RCC 7860 (cell line): ENCODE data around the gene STAU1.
A peak's percentile ranks its signal among the peaks of the same experiment; 100 is the strongest.
"Not testable (repeated sequence)": the region's sequence is repeated elsewhere in the genome, so short reads cannot be mapped to it uniquely, and the experiment has no call there.

Source experiments
- DNase-seq: peaks from one replicate; pipeline ENCODE4 v3.0.0-alpha.2; 2015; ENCODE audit warnings: low spot score
- FAIRE-seq: peaks from 2 replicates; lab custom pipeline; 2012; peaks lifted over from hg19 to GRCh38; lab: Jason Lieb, UNC

STAU1 gene

DNA sequence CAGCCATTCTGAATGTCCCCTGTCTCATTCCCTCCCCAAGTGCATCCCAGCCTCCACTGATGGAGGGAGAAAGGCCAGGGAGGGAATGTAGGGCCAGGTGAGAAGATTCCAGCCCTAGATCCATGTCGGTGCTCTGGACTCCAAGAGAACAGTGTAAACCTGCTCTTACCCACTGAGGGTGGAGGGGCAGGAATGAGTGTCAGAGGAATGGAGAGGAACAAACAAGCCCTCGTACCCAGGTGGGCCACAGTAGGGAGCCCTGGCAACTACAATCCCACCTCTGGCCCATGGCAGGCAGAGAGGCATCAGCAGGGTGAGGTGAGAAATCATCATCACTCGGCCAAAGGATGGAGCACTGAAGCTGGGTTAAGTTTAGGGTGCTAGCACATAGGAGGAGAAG lies 54.6 kb downstream of the STAU1 start:
- FAIRE-seq = no peak

GRCh38 chr20:49132995-49133478 lies 55.1 kb downstream of the STAU1 start:
- peak; percentile 72 for DNase-seq
- peak; percentile 81 for FAIRE-seq

More for the DNA sequence above, 54.6 kb downstream of the STAU1 start:
- no peak for DNase-seq

- no peak for FAIRE-seq
Observed at GRCh38 chr20:49123982-49124381, 64.2 kb downstream of the STAU1 start.

DNA sequence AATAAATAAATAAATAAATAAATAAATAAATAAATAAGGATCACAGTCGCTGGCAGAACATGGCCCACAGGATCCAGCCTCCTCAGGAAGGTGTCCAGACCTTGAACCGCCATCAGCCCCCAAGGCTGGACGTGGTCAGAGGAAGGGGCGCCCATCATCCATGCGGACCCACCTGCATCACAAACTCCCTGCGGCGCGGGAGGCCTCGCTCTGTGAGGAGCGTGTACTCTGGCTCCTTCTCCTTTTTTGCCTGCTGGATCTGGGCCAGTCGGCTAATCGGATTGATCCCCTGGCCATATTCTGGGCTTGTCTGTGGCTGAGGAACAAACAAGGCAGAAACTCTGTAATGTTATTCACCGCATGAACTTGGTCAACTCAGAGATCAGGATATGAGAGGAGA lies 65.2 kb downstream of the STAU1 start:
- DNase-seq = no peak
- FAIRE-seq = no peak

More at GRCh38 chr20:49123982-49124381, 64.2 kb downstream of the STAU1 start:
- no peak for DNase-seq

DNA sequence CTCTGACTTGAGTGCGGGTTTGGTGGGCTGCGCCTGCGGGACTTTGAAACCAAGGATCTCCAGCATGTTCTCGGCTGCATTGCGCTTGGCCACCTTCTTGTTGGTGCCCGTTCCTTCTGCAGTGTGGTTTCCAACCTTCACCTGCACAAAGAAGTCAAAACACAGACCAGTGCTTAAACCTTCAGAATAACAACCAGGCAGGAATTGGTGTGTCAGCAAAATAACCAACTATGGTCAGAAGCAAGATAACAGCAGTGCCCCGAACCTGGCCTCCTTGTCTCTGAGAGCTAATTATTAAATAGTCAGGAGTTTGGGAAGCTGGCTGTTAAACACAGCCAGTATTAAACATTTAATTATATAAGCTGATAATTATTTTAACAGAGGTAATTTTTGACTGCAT lies 68.1 kb downstream of the STAU1 start:
- DNase-seq (no peak), FAIRE-seq (no peak)

DNA sequence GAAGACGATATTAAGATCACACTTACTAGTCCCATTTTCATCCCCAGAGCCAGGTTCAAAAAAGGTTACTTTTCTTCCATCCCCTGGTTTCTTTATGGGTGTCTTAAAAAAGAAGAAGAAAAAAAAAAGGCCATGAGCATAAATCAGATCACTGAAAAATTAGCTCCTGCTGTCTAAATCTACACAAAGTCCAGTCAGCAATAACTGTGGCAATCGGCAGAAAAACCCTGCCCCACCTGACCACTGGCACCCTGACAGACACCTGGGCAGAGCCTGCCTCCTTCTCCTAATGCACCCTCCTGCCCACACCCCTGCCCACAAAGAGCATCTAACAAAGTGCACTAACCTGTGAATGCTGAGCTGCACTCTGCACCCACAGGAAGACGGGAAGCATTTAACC lies 69.8 kb downstream of the STAU1 start:
- DNase-seq (no peak), FAIRE-seq (no peak)

GRCh38 chr20:49115564-49115963 lies 72.6 kb downstream of the STAU1 start:
- no peak for FAIRE-seq
- no peak for DNase-seq

GRCh38 chr20:49112596-49113274 lies 75.4 kb downstream of the STAU1 start:
- DNase-seq (no peak), FAIRE-seq (no peak)

GRCh38 chr20:49110767-49111694 lies 77.1 kb downstream of the STAU1 start:
- DNase-seq (no peak), FAIRE-seq (no peak)

GRCh38 chr20:49106328-49106727 lies 81.8 kb downstream of the STAU1 start:
- FAIRE-seq (no peak), DNase-seq (no peak)

DNA sequence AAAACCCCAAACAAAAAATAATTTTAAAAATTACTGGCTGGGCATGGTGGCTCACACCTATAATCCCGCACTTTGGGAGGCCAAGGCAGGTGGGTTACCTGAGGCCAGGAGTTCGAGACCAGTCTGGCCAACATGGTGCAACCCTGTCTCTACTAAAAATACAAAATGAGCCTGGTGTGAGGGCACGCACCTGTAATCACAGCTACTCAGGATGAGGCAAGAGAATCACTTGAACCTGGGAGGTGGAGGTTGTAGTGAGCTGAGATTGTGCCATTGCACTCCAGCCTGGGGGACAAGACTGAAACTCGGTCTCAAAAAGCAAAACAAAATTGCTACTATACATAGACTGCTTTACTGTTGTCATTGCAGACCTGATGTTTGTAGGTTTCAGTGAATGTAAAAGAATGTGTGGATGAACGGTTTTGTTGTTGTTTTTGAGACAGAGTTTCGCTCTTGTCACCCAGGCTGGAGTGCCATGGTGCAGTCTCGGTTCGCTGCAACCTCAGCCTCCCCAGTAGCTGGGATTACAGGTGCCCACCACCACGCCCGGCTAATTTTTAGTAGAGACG lies 83.1 kb downstream of the STAU1 start:
- not testable (repeated sequence) for DNase-seq, FAIRE-seq

DNA sequence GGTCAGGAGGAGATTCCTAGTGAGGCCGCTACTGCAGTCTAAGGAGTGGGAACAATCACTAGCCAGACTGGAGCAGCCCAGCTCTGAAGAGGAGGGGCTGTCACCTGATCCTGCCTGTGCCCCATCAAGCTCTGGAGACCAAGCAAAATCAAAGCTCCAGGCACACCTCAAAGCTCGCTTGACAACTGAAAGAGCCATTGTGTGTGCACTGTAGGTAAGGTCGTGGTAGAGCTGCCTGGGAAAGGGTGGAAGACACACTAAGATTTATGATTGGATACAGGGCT lies 83.8 kb downstream of the STAU1 start:
- DNase-seq (no peak), FAIRE-seq (no peak)

- DNase-seq (no peak), FAIRE-seq (no peak)
Observed at GRCh38 chr20:49103647-49104364, 84.3 kb downstream of the STAU1 start.

DNA sequence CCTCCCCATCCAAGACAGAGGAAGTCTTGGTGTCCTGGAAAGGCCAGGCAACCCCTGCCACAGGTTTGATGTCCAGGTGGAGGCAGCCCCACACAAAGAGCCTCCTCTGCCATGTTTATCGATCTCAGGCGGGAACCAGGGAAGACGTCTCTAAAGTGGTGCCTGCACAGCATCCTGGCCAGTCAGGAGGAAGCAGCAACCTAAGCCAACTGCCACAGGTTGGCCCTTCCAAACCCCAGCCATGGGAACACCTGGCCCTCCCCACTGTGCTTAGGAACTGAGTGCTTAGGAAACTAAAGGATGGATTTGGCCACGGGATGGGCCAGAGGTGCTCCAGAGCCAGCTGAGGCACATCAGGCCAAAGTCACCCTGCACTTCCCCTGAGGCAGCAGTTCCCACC lies 85.1 kb downstream of the STAU1 start:
- no peak for FAIRE-seq

DNA sequence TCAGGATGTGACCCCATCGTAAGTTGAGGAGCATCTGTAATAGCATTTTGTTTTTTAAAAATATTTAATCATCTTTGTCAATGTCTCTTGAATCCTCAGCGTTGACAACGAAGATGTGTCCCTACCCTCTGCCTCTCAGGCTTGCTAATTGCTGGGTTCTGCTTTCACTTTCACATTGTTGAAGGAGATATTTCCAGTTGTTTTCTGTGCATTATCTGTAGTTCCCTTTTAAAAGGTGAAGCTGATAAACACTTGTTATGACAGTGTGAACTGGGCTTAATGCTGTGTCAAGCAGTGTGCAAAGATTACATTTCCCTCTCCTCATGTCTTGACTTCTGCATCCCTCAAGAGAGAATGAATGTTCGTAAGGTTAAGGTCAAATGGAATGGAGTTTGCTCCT lies 87.2 kb downstream of the STAU1 start:
- FAIRE-seq (no peak), DNase-seq (no peak)

More for the DNA sequence above, 85.1 kb downstream of the STAU1 start:
- DNase-seq = no peak

- not testable (repeated sequence) for FAIRE-seq, DNase-seq
Observed at GRCh38 chr20:49100292-49100691, 87.8 kb downstream of the STAU1 start.

- FAIRE-seq (no peak), DNase-seq (no peak)
Observed at GRCh38 chr20:49099011-49099410, 89.1 kb downstream of the STAU1 start.

- DNase-seq (no peak), FAIRE-seq (no peak)
Observed at GRCh38 chr20:49098136-49098535, 90.0 kb downstream of the STAU1 start.

GRCh38 chr20:49097159-49097558 lies 91.0 kb downstream of the STAU1 start:
- FAIRE-seq (no peak), DNase-seq (no peak)

- DNase-seq = no peak
- no peak for FAIRE-seq
Observed at GRCh38 chr20:49096203-49096730, 91.9 kb downstream of the STAU1 start.

GRCh38 chr20:49091762-49092161 lies 96.4 kb downstream of the STAU1 start:
- FAIRE-seq = no peak
- no peak for DNase-seq
